ENCODE measurements around the gene ZNHIT3. TPM values are rescaled to one million over a fixed set of nuclear protein-coding genes. Genes with fewer than 3 reads are reported as not detected.

ZNHIT3 gene
- total RNA-seq, 2 experiments from 2014 or later, result 55.4 to 59.3 TPM

- ChIA-PET POLR2A (no interaction called here), CTCF (no interaction called here)
Observed at GRCh38 chr17:36540696-36541095, 54.2 kb downstream of the ZNHIT3 start.

- CTCF ChIA-PET, result interaction anchor here (1.2 kb wide), 1 partner anchor 9 kb away, joined by 5 read pairs; no protein-coding TSS in a partner anchor
- POLR2A ChIA-PET, result no interaction called here
Observed at GRCh38 chr17:36542755-36543154, 56.3 kb downstream of the ZNHIT3 start.

GRCh38 chr17:36544044-36544306, 57.5 kb downstream of the ZNHIT3 start:
- CTCF ChIA-PET, result interaction anchor here (1.3 kb wide), 1 partner anchor 57 kb away, joined by 4 read pairs; the partner anchor contains the start of gene MRM1
- POLR2A ChIA-PET, result interaction anchor here (0.6 to 4.0 kb wide), 3 partner anchors 9 to 58 kb away, joined by 4 to 44 read pairs (median 15); partner anchors contain the start of genes MRM1, MYO19 and PIGW

GRCh38 chr17:36544307-36545076, 58.0 kb downstream of the ZNHIT3 start, which contains the start of gene GGNBP2:
TSS of gene GGNBP2 (plus strand) at chr17:36544919. CDS start at chr17:36545725, 806 bp downstream.
- CTCF ChIA-PET, result interaction anchor here (1.3 kb wide), 1 partner anchor 57 kb away, joined by 4 read pairs; the partner anchor contains the start of gene MRM1

GRCh38 chr17:36545077-36545464, 58.6 kb downstream of the ZNHIT3 start:
- ChIA-PET POLR2A (interaction anchor here (1.0 to 4.0 kb wide), 4 partner anchors 10 to 57 kb away, joined by 3 to 44 read pairs (median 10); partner anchors contain the start of genes MRM1, MYO19 and PIGW), CTCF (interaction anchor here (1.3 to 2.1 kb wide), 2 partner anchors 10 to 56 kb away, joined by 4 to 13 read pairs; partner anchors contain the start of genes MRM1, MYO19 and PIGW)

More at GRCh38 chr17:36544307-36545076, 58.0 kb downstream of the ZNHIT3 start, which contains the start of gene GGNBP2:
- POLR2A ChIA-PET, result interaction anchor here (0.6 to 4.0 kb wide), 4 partner anchors 9 to 58 kb away, joined by 3 to 44 read pairs (median 10); partner anchors contain the start of genes MRM1, MYO19 and PIGW

Other genes with a start within 250 kb of the ZNHIT3 start
- under 1 TPM; 0.36 to 0.44 TPM for gene TBC1D3I, start 222.1 kb upstream of the ZNHIT3 start, total RNA-seq
- not detected for gene TBC1D3G, start 162.8 kb upstream of the ZNHIT3 start, total RNA-seq
- gene TBC1D3H, start 98.2 kb upstream of the ZNHIT3 start, total RNA-seq, result 1 to 10 TPM in 1 of 2 experiments, under 1 TPM in 1; 0.84 to 1.0 TPM
- 100 to 1,000 TPM; 152 to 153 TPM for gene MYO19, start 48.2 kb downstream of the ZNHIT3 start, total RNA-seq
- gene PIGW, start 48.3 kb downstream of the ZNHIT3 start, total RNA-seq, result 10 to 100 TPM; 36.7 to 37.6 TPM
- 10 to 100 TPM; 64.7 to 67.1 TPM for gene GGNBP2, start 58.2 kb downstream of the ZNHIT3 start, total RNA-seq
- 10 to 100 TPM; 12.8 to 15.5 TPM for gene DHRS11, start 105.2 kb downstream of the ZNHIT3 start, total RNA-seq
- gene MRM1, start 114.9 kb downstream of the ZNHIT3 start, total RNA-seq, result 10 to 100 TPM; 24.9 to 26.6 TPM